MM.1S (cell line): ENCODE results near the gene RNF112.

ENCODE experiments used
- EZH2 ChIP-seq: fragments of 300-600 bp; sonication (generic); optimal IDR thresholded peaks from 2 replicates; pipeline ENCODE3; 2017; ENCODE audit warnings: low read depth, mild to moderate bottlenecking, antibody characterized with exemption, low read length, mixed read lengths
- EZH2phosphoT487 ChIP-seq: fragments of 300-600 bp; sonication (generic); IDR thresholded peaks from 2 replicates; pipeline ENCODE4 v1.6.1; 2018; ENCODE audit warnings: antibody characterized with exemption, low read length
- TF ChIP-seq, protein P1 (sequence below): fragments of 300-600 bp; sonication (generic); IDR thresholded peaks from 2 replicates; pipeline ENCODE4 v1.5.1; 2016; ENCODE audit warnings: antibody characterized with exemption, low read length, mixed read lengths

DNA sequence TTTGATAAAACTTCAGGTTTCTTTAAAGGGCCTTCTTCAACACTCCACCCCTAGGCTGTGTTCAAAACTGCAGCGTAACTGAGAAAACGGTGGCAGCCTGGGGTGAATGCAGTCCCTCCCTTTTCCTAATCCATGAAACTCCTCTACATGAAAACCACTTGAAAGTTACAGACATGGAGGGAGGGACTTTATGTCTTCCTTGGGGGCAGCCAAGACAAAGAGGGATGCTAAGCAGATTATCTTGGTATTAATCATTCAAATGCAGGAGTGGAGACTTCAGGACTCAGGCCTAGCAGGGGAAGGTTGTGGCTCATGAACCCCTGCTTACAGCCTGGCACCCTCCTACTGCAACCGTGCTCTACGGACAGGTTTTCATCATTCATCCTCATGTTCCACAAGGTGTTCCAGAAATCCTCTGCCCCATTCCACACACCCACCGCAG lies 46.8 kb downstream of the RNF112 start:
- TF ChIP-seq, protein P1, sequence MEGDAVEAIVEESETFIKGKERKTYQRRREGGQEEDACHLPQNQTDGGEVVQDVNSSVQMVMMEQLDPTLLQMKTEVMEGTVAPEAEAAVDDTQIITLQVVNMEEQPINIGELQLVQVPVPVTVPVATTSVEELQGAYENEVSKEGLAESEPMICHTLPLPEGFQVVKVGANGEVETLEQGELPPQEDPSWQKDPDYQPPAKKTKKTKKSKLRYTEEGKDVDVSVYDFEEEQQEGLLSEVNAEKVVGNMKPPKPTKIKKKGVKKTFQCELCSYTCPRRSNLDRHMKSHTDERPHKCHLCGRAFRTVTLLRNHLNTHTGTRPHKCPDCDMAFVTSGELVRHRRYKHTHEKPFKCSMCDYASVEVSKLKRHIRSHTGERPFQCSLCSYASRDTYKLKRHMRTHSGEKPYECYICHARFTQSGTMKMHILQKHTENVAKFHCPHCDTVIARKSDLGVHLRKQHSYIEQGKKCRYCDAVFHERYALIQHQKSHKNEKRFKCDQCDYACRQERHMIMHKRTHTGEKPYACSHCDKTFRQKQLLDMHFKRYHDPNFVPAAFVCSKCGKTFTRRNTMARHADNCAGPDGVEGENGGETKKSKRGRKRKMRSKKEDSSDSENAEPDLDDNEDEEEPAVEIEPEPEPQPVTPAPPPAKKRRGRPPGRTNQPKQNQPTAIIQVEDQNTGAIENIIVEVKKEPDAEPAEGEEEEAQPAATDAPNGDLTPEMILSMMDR: no peak
- TF ChIP-seq EZH2: no peak
- no peak for TF ChIP-seq EZH2phosphoT487
